Natural killer cell (primary cell): ENCODE data around the gene E2F6. TPM values are rescaled to one million over a fixed set of nuclear protein-coding genes. Genes with fewer than 3 reads are reported as not detected.

Experiments used
- ATAC-seq, 3 donors: fragments of 150-1000 bp in 2 of 3; fragments of 200-7000 bp in 1 of 3; cut with Tn5 transposase; 1 replicate in 1 of 3; 2 replicates in 2 of 3; pipeline ENCODE4 v1.10.0; 2021; ENCODE audit warnings: mild to moderate bottlenecking in 2 of 3, moderate library complexity in 2 of 3
- DNase-seq, 2 donors: peaks; one replicate each; pipeline versions ENCODE4 v3.0.0 to v3.0.0-alpha.2; 2013 to 2021; ENCODE audit warnings: mixed read lengths in 1 of 2
- H3K27ac ChIP-seq: one replicate; pipeline ENCODE4 v1.5.1; 2013; ENCODE audit warnings: mild to moderate bottlenecking, low read length
- H3K27me3 ChIP-seq: one replicate; pipeline ENCODE4 v1.6.1; 2013; ENCODE audit warnings: low read length; ENCODE audit not compliant: control insufficient read depth, insufficient read depth
- H3K36me3 ChIP-seq: one replicate; pipeline ENCODE4 v1.6.1; 2013; ENCODE audit warnings: low read length; ENCODE audit not compliant: control insufficient read depth, insufficient read depth
- H3K4me1 ChIP-seq: one replicate; pipeline ENCODE4 v1.6.1; 2013; ENCODE audit warnings: low read length; ENCODE audit not compliant: control insufficient read depth, insufficient read depth
- H3K4me3 ChIP-seq: one replicate; pipeline ENCODE4 v1.5.1; 2013; ENCODE audit warnings: low read length
- H3K9me3 ChIP-seq: one replicate; pipeline ENCODE4 v1.6.1; 2013; ENCODE audit warnings: low read length; ENCODE audit not compliant: control insufficient read depth, insufficient read depth
- H3K27ac Mint-ChIP-seq, 2 donors: one replicate each; pipeline ENCODE4 v1.8.0; 2022; ENCODE audit warnings: mild to moderate bottlenecking in 2 of 2, mixed read lengths in 2 of 2, moderate library complexity in 1 of 2
- H3K27me3 Mint-ChIP-seq, 2 donors: one replicate each; pipeline ENCODE4 v1.8.0; 2022; ENCODE audit warnings: low read depth in 2 of 2, mixed read lengths in 2 of 2
- H3K36me3 Mint-ChIP-seq: one replicate; pipeline ENCODE4 v1.8.0; 2022; ENCODE audit warnings: mixed read lengths
- H3K4me1 Mint-ChIP-seq, 2 donors: one replicate each; pipeline ENCODE4 v1.8.0; 2022; ENCODE audit warnings: mixed read lengths in 2 of 2
- H3K4me3 Mint-ChIP-seq: one replicate; pipeline ENCODE4 v1.8.0; 2022; ENCODE audit warnings: mild to moderate bottlenecking, moderate library complexity, mixed read lengths
- H3K9me3 Mint-ChIP-seq, 2 donors: one replicate each; pipeline ENCODE4 v1.8.0; 2022; ENCODE audit warnings: mixed read lengths in 2 of 2
- CTCF ChIP-seq: fragments of 200-600 bp; IDR thresholded peaks from one replicate; pipeline ENCODE4 v1.8.0; 2022; ENCODE audit warnings: antibody characterized with exemption
- WGBS: methylation state at CpG from one replicate; pipeline ENCODE4 v1.1.7; 2013; ENCODE audit warnings: missing lambda C conversion rate; ENCODE audit not compliant: insufficient coverage; 5-methylcytosine and 5-hydroxymethylcytosine counted together
- intact Hi-C: fragments of 100-400 bp; cut with micrococcal nuclease; formaldehyde crosslinking; loops from one replicate; pipeline ENCODE4 v1.14.2; 2022
- total RNA-seq, 4 donors: library from RNA; stranded (reverse); fragments of 120-200 nt in 1 of 4; gene quantifications; one replicate each; pipeline versions ENCODE4 v1.2.3 to v1.2.4, GENCODE V29; 2013 to 2022

The E2F6 gene
- total RNA-seq, 3 donors from 2014 or later (not counting 1 experiment from before 2014, with no cell fraction given): 4.6 to 9.6 (median 8.3) TPM

GRCh38 chr2:11505652-11506610 is 40.0 kb upstream of the E2F6 start:
- DNase-seq (no peak), ATAC-seq (no peak)
- H3K36me3 ChIP-seq: no peaks in the 10 kb centered on the region
- H3K9me3 ChIP-seq: no peaks in the 10 kb centered on the region
- H3K9me3 Mint-ChIP-seq: no peaks in the 10 kb centered on the region
- H3K4me3 ChIP-seq: no peak overlapping the region
- peaks cover 0 to under 1% of the 10 kb centered on the region in 2 donors for H3K27me3 Mint-ChIP-seq
- H3K27me3 ChIP-seq: no peaks in the 10 kb centered on the region
- no peak for TF ChIP-seq CTCF
- no peak overlapping the region for H3K27ac ChIP-seq
- no peak overlapping the region for H3K27ac Mint-ChIP-seq
- WGBS: 67% methylated on average over 11 of the region's 11 CpGs
- intact Hi-C loops: no loop called here
- no peaks in the 10 kb centered on the region for H3K36me3 Mint-ChIP-seq
- H3K4me3 Mint-ChIP-seq: no peak overlapping the region
- H3K4me1 Mint-ChIP-seq: no peaks in the 10 kb centered on the region
- no peaks in the 10 kb centered on the region for H3K4me1 ChIP-seq

GRCh38 chr2:11503354-11503927 is 37.5 kb upstream of the E2F6 start:
- Mint-ChIP-seq H3K27me3 (peaks cover 3 to 15% of the 10 kb centered on the region in 2 donors), H3K9me3 (no peaks in the 10 kb centered on the region), H3K4me3 (no peak overlapping the region), H3K27ac (no peak overlapping the region), H3K4me1 (peaks cover 0 to 5% of the 10 kb centered on the region in 2 donors), H3K36me3 (no peaks in the 10 kb centered on the region)
- Histone ChIP-seq H3K9me3 (no peaks in the 10 kb centered on the region), H3K36me3 (no peaks in the 10 kb centered on the region), H3K27ac (no peak overlapping the region), H3K27me3 (no peaks in the 10 kb centered on the region), H3K4me3 (no peak overlapping the region), H3K4me1 (no peaks in the 10 kb centered on the region)
- no peak for ATAC-seq
- TF ChIP-seq CTCF: no peak
- intact Hi-C loops: no loop called here
- 70% methylated on average over 8 of the region's 8 CpGs for WGBS
- DNase-seq: no peak

- Mint-ChIP-seq H3K27me3 (peaks cover 3 to 17% of the 10 kb centered on the region in 2 donors), H3K36me3 (no peaks in the 10 kb centered on the region), H3K9me3 (no peaks in the 10 kb centered on the region), H3K4me3 (no peak overlapping the region), H3K27ac (no peak overlapping the region), H3K4me1 (peaks cover 0 to 5% of the 10 kb centered on the region in 2 donors)
- Histone ChIP-seq H3K4me1 (no peaks in the 10 kb centered on the region), H3K9me3 (no peaks in the 10 kb centered on the region), H3K4me3 (no peak overlapping the region), H3K27ac (no peak overlapping the region), H3K36me3 (no peaks in the 10 kb centered on the region), H3K27me3 (no peaks in the 10 kb centered on the region)
- TF ChIP-seq CTCF: no peak
- DNase-seq (no peak), ATAC-seq (no peak)
- WGBS: 93% methylated on average over 2 of the region's 4 CpGs
- intact Hi-C loops: no loop called here
Measured at GRCh38 chr2:11502740-11503292, 36.9 kb upstream of the E2F6 start.
